Measurements from ENCODE around the gene PPP1R11. TPM values are rescaled to one million over a fixed set of nuclear protein-coding genes. Genes with fewer than 3 reads are reported as not detected.

The PPP1R11 gene
- total RNA-seq, 6 experiments from 2014 or later, result 22.9 to 37.2 (median 25.7) TPM

DNA sequence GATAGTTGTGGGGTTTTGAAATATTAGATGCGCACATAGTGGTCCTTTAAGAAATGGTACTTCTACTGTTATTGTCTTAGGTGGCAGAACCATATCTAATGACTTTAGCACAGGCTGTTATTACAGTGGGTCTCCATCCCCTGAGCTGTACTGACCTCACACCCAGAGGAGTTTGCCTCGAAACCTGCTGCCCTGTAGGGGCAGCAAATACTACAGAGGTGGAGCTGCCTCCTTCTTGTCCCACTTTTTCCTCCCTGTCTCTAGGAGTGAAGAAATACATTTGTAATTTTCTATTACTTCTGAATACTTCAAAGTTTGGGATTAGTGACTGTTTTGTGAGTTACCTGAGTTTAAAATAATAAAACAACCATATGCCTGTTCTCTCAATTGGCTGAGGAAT is 37.7 kb downstream of the PPP1R11 start:
- WGBS (ENCODE audit: insufficient coverage, low coverage, low lambda C conversion rate, missing lambda C conversion rate), result 71% methylated on average over 2 of the region's 2 CpGs
- H3K27me3 ChIP-seq, result peaks cover 0 to 3% of the 10 kb centered on the region in 2 donors

GRCh38 chr6:30111266-30111856 is 44.4 kb downstream of the PPP1R11 start:
- 65% methylated on average over 7 of the region's 27 CpGs for WGBS (ENCODE audit: insufficient coverage, low coverage, low lambda C conversion rate, missing lambda C conversion rate)
- Histone ChIP-seq H3K9me3 (no peaks in the 10 kb centered on the region), H3K36me3 (no peaks in the 10 kb centered on the region), H3K4me1 (peaks cover 0 to 10% (median 0%) of the 10 kb centered on the region in 4 donors), H3K27me3 (no peaks in the 10 kb centered on the region), H3K27ac (no peak overlapping the region), H3K4me3 (no peak overlapping the region)
- no peak for ATAC-seq
- DNase-seq, result no peak
- intact Hi-C loops (cut with DNase I), result no loop called here
- TF ChIP-seq CTCF (IDR thresholded peaks at IDR 0.05) (no peak), POLR2A (IDR thresholded peaks at IDR 0.05) (no peak)

More for the DNA sequence above, 37.7 kb downstream of the PPP1R11 start:
- Histone ChIP-seq H3K27ac (no peak overlapping the region), H3K4me3 (no peak overlapping the region), H3K4me1 (peaks cover 0 to 25% (median 2%) of the 10 kb centered on the region in 4 donors), H3K36me3 (no peaks in the 10 kb centered on the region), H3K9me3 (no peaks in the 10 kb centered on the region)
- no peak for TF ChIP-seq CTCF (IDR thresholded peaks at IDR 0.05)
- TF ChIP-seq POLR2A (IDR thresholded peaks at IDR 0.05), result no peak
- DNase-seq (no peak), ATAC-seq (no peak)
- intact Hi-C loops (cut with DNase I), result loop anchor here in 1 of 2 donors (10.0 kb wide), 1 partner anchor 60 kb away; the partner anchor contains the start of genes TRIM10 and TRIM15

GRCh38 chr6:30112402-30112994 is 45.5 kb downstream of the PPP1R11 start:
- no peaks in the 10 kb centered on the region for H3K36me3 ChIP-seq
- 67% methylated on average over 10 of the region's 10 CpGs for WGBS (ENCODE audit: insufficient coverage, low coverage, low lambda C conversion rate, missing lambda C conversion rate)
- TF ChIP-seq CTCF (IDR thresholded peaks at IDR 0.05) (no peak), POLR2A (IDR thresholded peaks at IDR 0.05) (no peak)
- H3K27me3 ChIP-seq, result no peaks in the 10 kb centered on the region
- DNase-seq (no peak), ATAC-seq (peak in 3 of 4 donors; percentile 28 to 55 (median 33))
- H3K4me1 ChIP-seq, result peaks cover 0 to 10% (median 0%) of the 10 kb centered on the region in 4 donors
- intact Hi-C loops (cut with DNase I), result no loop called here
- peak overlapping the region in 1 of 3 donors; percentile 50 for H3K27ac ChIP-seq
- H3K9me3 ChIP-seq, result no peaks in the 10 kb centered on the region
- H3K4me3 ChIP-seq, result peak overlapping the region in 1 of 3 donors; percentile 24

DNA sequence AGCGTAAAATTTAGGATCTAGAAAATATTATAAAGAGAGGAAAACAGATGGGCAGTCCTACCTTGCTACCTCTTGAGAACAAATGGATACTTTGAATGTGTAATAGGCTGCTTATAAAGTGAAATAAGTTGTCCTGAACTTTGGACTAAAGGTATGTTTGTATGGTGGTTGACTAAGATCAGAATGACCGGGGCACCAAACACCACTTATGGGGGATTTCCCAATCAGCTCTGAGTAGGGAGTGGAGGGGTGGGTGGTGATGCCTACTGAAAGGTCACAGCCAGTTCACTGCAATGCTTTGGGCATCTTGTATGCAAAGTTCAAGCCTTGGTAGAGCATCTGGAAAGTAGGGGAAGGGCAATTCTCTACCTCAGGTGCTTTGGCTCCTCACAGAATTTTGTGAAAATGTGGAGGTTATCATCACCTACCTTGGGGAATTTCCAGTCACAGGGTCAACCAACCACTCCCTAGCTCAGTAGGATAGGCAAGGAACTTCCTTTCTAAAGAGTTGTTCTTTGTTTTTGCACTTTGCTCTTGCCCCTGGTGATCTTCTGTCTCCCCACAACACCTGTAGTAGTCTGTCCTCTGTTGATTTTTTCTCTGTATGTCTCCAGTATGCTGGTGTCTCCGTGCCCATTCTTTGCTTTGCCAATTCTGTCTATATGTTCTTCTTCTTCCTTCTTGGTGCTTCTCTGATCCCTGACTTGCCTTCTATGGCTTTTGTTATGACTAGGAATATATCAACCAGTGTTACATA is 46.2 kb downstream of the PPP1R11 start, which contains the start of gene TRIM31:
Gene TRIM31, minus strand, starts transcription at position 88 of the 757 bp plus-strand sequence. CDS start 285 bp downstream, outside the sequence.
- TF ChIP-seq POLR2A (IDR thresholded peaks at IDR 0.05) (no peak), CTCF (IDR thresholded peaks at IDR 0.05) (no peak)
- ATAC-seq (peak; percentile 55 to 92 (median 73)), DNase-seq (no peak)
- intact Hi-C loops (cut with DNase I), result no loop called here
- H3K27me3 ChIP-seq, result no peaks in the 10 kb centered on the region
- H3K4me3 ChIP-seq, result peak within 1 kb of the TSS in 1 of 3 donors; percentile 24
- no peaks in the 10 kb centered on the region for H3K9me3 ChIP-seq
- peaks cover 0 to 10% (median 0%) of the 10 kb centered on the region in 4 donors for H3K4me1 ChIP-seq
- H3K36me3 ChIP-seq, result no peaks in the 10 kb centered on the region
- H3K27ac ChIP-seq, result peak within 1 kb of the TSS in 1 of 3 donors; percentile 50
- 39% methylated on average over 3 of the region's 3 CpGs for WGBS (ENCODE audit: insufficient coverage, low coverage, low lambda C conversion rate, missing lambda C conversion rate)

Data from right lobe of liver (tissue), 6 donors.